Left colon (tissue), 2 donors: ENCODE results near the gene GJB2. TPM values are rescaled to one million over a fixed set of nuclear protein-coding genes. Genes with fewer than 3 reads are reported as not detected.

Experiments used
- ATAC-seq: fragments of 200-7000 bp; cut with Tn5 transposase; one replicate; pipeline ENCODE4 v1.9.1; 2020; ENCODE audit warnings: mild to moderate bottlenecking, moderate library complexity
- DNase-seq, 2 donors: peaks; one replicate each; pipeline ENCODE4 v3.0.0-alpha.2; 2020
- intact Hi-C, 2 donors: fragments of 100-400 bp; cut with DNase I in 1 of 2; cut with micrococcal nuclease in 1 of 2; formaldehyde crosslinking; loops; one replicate each; pipeline versions ENCODE4 v1.11.2 to v1.14.0; 2022; cut with DNase I, micrococcal nuclease
- total RNA-seq, 2 donors: library from RNA; stranded (reverse); fragmentation: NEBNext Ultra II Directional; extraction: Animal tissue kit (Norgen Biotek cat#: 25700); gene quantifications; one replicate each; pipeline ENCODE4 v1.2.1, GENCODE V29; 2021
- donor health status: DM: no; HTN: no; CAD: no.
- donor health status: DM: yes; HTN: yes; CAD: no.

Gene GJB2
- total RNA-seq, 2 donors from 2014 or later: 39.0 to 45.0 TPM

GRCh38 chr13:20149762-20150161 lies 43.0 kb downstream of the GJB2 start:
- DNase-seq (no peak), ATAC-seq (no peak)
- intact Hi-C loops: no loop called here

DNA sequence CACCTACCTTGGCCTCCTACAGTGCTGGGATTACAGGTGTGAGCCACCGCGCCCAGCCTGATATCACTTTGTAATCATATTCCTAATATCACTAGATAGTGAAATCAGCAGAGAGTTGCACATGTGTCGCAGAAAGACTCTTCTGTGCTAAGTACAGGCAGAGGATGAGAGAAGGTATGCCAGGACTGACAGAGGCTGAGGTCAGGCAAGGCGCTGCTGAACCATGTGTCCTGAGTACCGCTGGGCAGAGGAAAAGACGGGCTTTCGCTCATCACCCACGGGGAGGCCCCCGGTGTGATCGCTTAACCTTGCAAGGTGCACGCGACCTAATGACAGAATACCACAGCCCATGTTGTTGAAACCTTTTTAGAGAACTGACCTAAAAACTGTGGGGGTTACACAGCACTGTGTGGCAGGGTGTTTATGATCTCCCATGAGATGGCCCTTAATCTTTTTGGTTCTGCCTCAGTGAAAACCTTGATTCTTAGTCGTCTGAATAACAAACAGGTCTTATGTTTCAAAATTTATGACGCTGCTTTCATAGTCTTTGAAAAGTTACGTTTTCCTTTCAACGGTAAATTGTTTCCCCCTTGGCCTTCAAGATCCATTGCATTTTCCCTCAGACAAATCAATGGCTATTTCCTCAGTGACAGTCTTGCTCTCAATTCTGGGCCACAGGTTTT lies 44.1 kb downstream of the GJB2 start:
- intact Hi-C loops: no loop called here
- DNase-seq: no peak
- ATAC-seq: no peak

DNA sequence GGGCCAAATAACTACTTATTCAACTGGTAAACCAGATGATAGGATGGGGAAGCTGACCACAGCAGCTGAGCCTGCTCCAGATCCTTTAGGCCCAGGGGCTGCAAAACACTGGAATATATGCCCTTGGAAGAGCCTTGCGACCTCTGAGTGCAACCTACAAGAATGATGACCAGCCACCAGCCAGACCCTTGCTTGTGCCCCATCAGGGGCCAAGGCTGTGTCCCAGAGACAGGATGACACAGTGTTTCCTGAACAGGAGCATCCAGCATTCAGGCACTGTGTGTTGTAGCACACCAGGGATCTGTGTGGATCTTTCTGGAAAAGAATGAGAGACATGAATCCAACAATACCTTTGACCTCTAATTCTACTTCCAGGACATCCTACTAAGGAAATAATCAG lies 46.4 kb downstream of the GJB2 start:
- ATAC-seq (no peak), DNase-seq (no peak)
- intact Hi-C loops: no loop called here

- no peak for DNase-seq
- no peak for ATAC-seq
- intact Hi-C loops: no loop called here
These were observed 47.2 kb downstream of the GJB2 start for GRCh38 chr13:20145521-20145920.

DNA sequence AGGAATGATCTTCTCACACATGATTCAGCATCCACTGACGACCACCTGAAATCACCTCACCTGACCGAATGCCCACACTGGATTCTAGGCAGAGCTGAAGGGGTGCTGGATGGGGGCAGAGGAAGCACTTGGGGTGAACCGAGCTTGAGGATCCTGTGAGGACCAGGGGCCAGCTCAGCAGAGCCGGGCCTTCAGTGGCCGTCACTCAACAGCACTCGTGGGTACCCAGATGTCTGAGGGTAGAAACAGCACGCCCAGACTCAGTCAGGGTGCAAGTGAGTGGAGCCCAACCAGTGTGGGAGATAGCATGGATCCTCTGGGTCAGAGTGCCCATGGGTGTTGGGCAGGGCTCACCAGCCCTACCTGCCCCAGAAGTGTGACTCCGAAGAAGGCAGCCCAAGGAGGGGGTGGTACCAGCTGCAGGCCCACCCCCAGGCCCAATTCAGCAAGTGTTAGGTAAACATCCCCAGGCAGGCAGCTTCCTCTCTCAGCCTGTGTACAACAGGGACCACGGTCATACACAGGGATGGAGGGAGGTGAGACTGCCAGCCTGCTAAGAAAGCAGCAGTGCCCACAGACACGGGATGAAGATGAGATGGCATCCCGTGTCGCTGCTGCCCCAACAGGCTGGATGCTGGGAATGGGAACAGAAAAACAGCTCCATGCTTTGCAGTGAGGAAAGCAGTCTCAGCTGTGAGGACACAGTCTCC lies 48.4 kb downstream of the GJB2 start:
- no peak for ATAC-seq
- intact Hi-C loops: no loop called here

DNA sequence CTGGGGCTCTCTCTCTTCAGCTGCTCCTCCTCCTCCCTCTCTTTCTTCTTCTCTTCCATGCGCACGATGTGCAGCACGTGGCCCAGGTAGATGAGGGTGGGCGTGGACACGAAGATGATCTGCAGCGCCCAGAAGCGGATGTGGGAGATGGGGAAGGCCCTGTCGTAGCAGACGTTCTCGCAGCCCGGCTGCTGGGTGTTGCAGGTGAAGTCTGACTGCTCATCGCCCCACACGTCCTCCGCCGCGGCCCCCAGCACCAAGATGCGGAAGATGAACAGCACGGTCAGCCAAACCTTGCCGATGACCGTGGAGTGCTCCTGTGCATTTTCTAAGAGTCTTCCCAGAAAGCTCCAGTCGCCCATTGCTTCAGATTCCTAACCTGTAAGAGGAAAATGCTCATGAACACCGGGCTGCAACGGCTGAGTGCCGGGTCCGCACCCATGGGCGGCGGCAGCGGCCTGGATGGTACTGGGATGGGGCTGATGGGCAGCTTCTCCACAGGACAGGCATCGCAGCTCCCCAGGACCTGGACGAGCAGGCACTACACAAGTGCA lies 49.7 kb downstream of the GJB2 start:
- DNase-seq (no peak), ATAC-seq (no peak)
- intact Hi-C loops: no loop called here

More for the DNA sequence above, 48.4 kb downstream of the GJB2 start:
- no peak for DNase-seq

- intact Hi-C loops: no loop called here
- no peak for DNase-seq
- ATAC-seq: no peak
These were observed 50.5 kb downstream of the GJB2 start for GRCh38 chr13:20142023-20142926.

- ATAC-seq (no peak), DNase-seq (no peak)
- intact Hi-C loops: no loop called here
These were observed 51.3 kb downstream of the GJB2 start for GRCh38 chr13:20141238-20142022.

DNA sequence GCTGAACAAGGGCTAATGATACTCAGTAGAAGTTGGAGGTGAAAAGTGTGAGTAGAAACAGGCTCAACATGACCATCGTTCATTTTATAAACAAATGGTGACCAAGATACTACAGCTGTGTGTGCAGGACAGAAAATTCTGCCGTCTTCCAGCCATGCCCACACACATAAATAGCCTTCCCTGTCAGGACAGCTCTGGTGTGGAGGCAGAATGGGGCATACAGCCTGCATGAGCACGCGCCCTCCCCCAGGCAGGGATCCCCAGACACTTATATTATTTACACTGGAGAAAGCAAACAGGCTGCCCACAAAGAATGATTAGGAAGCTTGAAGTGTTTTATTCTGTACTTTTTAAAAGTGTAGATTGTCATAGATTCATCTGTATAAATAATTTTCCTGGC lies 52.3 kb downstream of the GJB2 start:
- ATAC-seq (no peak), DNase-seq (no peak)
- intact Hi-C loops: no loop called here

GRCh38 chr13:20137875-20138274 lies 54.9 kb downstream of the GJB2 start:
- ATAC-seq: no peak
- no peak for DNase-seq
- intact Hi-C loops: no loop called here

Other genes with a start within 250 kb of the GJB2 start
- 10 to 100 TPM; 69.2 to 70.0 TPM for gene ZMYM2, start 234.2 kb downstream of the GJB2 start, total RNA-seq
- gene GJA3, start 31.9 kb downstream of the GJB2 start, total RNA-seq: not detected
- gene GJB6, start 39.4 kb upstream of the GJB2 start, total RNA-seq: not detected